Spleen (tissue), 7 donors: Measurements from ENCODE around the gene NFU1.

Source experiments
- POLR2AphosphoS5 ChIP-seq, 3 donors: sonication (generic); formaldehyde crosslinking; IDR thresholded peaks; one replicate each; pipeline ENCODE4 v1.5.1; 2017; ENCODE audit warnings: antibody characterized with exemption in 3 of 3
- TF ChIP-seq, protein P1 (sequence below), 11 experiments: fragments of 200-600 bp in 7 of 11; fragments of 450-650 bp in 4 of 11; sonication (generic) in 4 of 11; IDR thresholded peaks in 8 of 11; conservative IDR thresholded peaks in 3 of 11; 1 replicate in 7 of 11; 2 replicates in 4 of 11; pipeline versions ENCODE4 v1.4.0 to v1.8.0; 2016 to 2021; ENCODE audit warnings: antibody characterized with exemption in 11 of 11, inconsistent platforms in 4 of 11, mild to moderate bottlenecking in 1 of 11
- donor health status: DM: no; HTN: no; CAD: no; lungs with moderate emphysema.
- donor health status: DM: no; HTN: no; CAD: no.
- donor health status: DM: no; HTN: no; CAD: no.

DNA sequence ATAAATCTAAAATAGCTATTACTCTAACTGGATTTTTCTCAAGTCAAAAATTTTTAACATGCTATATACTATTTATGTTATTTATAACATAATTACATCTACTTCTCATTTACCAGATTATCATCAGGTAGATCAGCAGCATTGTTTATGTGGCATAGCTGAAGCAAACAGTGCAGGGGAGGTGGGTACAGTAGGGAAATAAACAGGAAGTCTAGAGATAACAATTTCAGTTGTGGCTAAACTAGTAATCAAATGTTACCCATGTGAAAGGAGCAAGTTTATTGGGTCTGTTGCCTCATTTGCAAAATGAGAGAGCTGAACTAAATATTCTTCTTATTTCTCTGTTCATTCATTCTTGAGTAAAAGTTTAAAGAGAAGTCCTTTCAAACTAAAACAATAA lies 77.9 kb downstream of the NFU1 start:
- TF ChIP-seq, protein P1, sequence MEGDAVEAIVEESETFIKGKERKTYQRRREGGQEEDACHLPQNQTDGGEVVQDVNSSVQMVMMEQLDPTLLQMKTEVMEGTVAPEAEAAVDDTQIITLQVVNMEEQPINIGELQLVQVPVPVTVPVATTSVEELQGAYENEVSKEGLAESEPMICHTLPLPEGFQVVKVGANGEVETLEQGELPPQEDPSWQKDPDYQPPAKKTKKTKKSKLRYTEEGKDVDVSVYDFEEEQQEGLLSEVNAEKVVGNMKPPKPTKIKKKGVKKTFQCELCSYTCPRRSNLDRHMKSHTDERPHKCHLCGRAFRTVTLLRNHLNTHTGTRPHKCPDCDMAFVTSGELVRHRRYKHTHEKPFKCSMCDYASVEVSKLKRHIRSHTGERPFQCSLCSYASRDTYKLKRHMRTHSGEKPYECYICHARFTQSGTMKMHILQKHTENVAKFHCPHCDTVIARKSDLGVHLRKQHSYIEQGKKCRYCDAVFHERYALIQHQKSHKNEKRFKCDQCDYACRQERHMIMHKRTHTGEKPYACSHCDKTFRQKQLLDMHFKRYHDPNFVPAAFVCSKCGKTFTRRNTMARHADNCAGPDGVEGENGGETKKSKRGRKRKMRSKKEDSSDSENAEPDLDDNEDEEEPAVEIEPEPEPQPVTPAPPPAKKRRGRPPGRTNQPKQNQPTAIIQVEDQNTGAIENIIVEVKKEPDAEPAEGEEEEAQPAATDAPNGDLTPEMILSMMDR (IDR thresholded peaks at IDR 0.05 in 8 of 11, conservative IDR thresholded peaks at IDR 0.05 in 3 of 11) = no peak
- no peak for TF ChIP-seq POLR2AphosphoS5 (IDR thresholded peaks at IDR 0.05)
